HG02943 (cell line): ENCODE data around the gene EMILIN1.
"Not testable (repeated sequence)": the region's sequence is repeated elsewhere in the genome, so short reads cannot be mapped to it uniquely, and the experiment has no call there.

Source experiments
- ATAC-seq: cut with Tn5 transposase; IDR thresholded peaks from one replicate; pipeline ENCODE4 v1.9.1; 2021; ENCODE audit warnings: mild to moderate bottlenecking, low read depth, moderate library complexity; ENCODE audit not compliant: unreplicated experiment

Gene EMILIN1

DNA sequence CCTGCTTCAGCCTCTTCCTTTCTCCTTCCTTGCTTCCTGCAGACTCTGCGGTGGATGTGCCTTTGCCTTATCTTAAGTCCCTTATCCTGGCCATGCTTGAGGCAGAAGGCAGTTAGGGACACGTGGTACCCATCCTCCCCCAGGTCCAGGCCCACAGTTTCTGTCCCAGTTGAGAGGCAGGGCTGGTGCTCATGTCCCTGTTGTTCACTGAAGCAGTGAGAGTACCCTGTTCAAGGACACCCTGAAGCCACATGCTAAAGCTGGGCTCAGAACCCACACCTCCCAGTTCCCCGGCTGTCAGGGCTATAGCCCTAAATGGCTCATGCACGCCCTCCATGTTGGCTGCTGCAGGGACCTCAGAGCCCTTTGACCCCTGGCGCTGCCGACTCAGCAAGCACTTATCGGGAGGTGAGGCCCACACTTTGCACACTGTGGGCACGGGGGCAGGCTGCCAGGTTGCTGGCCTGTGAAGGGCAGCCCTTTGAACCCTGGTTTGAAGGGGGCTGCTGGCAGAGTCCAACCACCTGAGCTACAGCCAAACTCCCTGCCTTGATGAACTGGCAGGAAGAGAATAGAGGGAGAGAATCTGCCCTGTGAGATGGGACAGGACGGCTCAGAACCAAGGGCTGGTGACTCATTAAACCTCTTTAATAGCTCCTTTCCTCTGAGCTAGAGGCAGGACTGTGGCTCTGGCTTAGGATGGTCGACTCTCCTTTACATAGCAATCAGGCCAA is 14.4 kb downstream of the EMILIN1 start:
- no peak for ATAC-seq

DNA sequence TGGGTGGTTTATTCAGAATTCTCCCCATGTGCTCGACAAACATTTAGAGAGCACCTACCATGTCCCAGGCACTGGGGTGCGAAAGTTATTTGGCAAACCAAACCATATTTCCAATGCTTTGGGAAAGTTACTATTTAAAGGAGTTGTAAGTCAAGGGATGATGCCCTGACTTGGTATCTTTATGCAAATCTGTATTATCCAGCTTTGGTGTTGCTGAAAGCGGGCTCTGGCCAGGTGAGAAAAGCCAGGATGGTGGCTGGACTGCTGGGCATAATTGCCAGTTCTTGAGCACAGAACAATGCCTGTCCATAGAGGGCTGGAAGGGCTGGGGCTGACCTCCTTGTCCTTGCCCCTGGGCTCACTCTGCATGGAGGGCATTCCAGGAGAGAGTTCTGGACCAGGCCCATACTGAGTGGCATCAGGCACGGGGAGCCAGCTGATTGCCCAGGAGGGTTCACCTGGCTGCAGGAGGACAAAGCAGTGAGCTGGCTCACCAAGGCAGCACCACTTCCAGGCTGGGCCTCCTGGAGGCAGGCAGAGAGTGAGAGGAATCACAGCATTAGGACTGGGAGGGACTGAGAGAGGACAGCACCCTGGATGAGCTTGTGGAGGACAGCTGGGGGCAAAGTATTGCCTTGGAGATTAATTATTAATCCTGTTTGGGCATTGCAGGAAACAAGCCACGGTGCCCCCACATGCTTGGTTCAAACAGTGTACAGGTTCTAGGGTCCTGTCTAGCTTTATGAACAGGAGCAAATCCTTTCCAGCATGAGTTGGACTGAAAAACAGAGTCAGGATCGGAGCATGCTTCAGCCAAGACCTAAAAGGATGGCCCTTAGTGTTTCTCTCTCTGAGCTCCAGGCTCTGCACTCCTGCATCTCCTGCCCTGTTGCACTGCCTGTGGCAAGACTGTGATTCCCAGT is 15.3 kb downstream of the EMILIN1 start:
- ATAC-seq: no peak

- no peak for ATAC-seq
These were observed 16.1 kb downstream of the EMILIN1 start for GRCh38 chr2:27094353-27094984.

- ATAC-seq: no peak
These were observed 17.0 kb downstream of the EMILIN1 start for GRCh38 chr2:27095427-27095744.

DNA sequence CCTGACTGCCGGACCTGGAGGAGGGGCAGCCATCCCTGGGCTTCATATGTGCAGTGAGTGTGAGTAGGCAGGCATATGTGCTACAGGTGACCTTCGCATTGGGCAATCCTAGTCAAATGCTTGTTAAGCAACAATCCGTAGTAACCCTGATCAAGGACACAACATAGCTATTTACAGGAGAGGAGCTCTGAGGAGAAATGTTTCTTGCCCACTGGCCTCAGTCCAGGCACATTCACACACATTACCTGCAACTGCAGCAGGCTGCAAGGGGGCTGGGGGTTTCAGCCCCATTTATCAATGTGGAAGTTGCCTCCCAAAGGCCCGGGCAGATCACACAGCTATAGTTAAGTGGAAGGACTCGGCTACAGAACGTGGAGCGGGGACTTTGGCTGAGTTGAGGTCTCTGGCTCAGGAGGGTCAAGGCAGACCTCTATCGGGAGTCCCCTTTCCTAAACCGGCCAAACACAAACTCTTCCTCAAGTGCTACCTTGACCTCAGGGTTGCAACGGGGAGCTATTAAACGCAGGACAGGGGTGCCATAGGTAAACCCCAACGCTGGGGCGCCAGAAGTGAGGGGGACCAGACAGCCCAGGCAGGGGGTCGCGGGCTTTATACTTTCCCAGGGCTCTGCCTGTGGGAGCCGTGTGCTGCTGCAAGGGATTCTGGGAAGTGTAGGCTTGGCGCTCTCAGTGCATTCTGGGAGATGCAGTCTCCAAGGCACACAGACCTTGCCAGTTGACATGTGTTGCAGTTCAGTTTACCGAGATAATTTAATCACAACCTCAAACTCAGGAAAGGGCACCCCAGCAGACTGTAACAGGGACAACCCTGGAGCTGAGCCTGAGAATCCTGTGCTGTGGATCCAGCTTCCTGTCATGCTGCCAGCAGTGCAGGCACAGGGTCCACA is 17.6 kb downstream of the EMILIN1 start:
- ATAC-seq: no peak

GRCh38 chr2:27096748-27097297 is 18.4 kb downstream of the EMILIN1 start:
- no peak for ATAC-seq

DNA sequence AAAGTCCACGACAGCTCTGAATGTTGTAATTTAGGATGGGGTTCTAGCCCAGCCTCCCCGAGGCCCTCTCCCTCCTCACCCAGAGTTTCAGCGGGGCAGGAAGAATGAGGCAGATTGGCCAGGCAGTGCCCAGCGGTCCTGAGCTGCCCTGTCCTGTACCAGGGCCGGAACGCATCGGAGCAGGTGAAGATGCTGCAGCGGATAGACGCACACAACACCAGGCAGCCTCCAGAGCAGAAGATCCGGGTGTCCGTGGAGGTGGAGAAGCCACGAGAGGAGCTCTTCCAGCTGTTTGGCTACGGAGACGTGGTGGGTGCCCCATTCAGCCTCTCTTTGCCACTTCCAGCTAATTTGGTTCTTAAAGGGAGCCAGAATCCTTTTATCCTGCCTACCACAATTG is 18.9 kb downstream of the EMILIN1 start:
- ATAC-seq: no peak

- no peak for ATAC-seq
These were observed 21.0 kb downstream of the EMILIN1 start for GRCh38 chr2:27099334-27099955.

DNA sequence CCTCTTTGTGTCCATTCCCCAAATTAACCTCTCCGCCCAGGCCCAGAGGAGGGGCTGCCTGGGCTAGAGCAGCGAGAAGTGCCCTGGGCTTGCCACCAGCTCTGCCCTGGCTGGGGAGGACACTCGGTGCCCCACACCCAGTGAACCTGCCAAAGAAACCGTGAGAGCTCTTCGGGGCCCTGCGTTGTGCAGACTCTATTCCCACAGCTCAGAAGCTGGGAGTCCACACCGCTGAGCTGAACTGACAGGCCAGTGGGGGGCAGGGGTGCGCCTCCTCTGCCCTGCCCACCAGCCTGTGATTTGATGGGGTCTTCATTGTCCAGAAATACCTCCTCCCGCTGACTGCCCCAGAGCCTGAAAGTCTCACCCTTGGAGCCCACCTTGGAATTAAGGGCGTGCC is 21.6 kb downstream of the EMILIN1 start:
- ATAC-seq: no peak

- ATAC-seq: no peak
These were observed 23.9 kb downstream of the EMILIN1 start for GRCh38 chr2:27102329-27102728.

- no peak for ATAC-seq
These were observed 27.6 kb downstream of the EMILIN1 start for GRCh38 chr2:27105981-27106380.

GRCh38 chr2:27108221-27108620 is 29.8 kb downstream of the EMILIN1 start:
- no peak for ATAC-seq

DNA sequence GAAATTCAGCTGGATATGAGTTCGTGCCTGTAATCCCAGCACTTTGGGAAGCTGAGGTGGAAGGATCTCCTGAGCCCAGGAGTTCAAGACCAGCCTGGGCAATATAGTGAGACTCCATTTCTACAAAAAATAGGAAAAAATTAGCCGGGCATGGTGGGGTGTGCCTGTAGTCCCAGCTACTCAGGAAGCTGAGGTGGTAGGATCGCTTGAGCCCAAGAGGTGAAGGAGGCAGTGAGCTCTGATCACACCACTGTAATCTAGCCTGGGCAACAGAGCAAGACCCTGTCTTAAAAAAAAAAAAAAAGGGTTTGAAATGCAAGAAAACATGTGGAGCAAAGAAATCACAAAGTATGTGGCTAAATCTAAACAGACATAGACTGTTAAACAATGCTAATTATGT is 30.7 kb downstream of the EMILIN1 start:
- no peak for ATAC-seq

GRCh38 chr2:27110603-27111352 is 32.4 kb downstream of the EMILIN1 start:
- not testable (repeated sequence) for ATAC-seq

DNA sequence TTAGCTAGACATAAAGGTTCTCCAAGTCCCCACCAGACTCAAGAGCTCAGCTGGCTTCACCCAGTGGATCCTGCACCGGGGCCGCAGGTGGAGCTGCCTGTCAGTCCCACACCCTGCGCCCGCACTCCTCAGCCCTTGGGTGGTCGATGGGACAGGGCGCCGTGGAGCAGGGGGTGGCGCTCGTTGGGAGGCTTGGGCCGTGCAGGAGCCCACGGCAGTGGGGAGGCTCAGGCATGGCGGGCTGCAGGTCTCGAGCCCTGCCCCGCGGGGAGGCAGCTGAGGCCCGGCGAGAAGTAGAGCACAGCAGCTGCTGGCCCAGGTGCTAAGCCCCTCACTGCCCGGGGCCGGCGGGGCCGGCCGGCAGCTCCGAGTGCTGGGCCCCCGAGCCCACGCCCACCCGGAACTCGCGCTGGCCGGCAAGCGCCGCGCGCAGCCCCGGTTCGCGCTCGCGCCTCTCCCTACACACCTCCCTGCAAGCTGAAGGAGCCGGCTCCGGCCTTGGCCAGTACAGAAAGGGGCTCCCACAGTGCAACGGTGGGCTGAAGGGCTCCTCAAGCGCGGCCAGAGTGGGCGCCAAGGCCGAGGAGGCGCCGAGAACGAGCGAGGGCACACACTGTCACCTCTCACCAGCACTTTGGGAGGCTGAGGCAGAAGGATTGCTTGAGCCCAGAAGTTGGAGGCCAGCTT is 33.1 kb downstream of the EMILIN1 start:
- not testable (repeated sequence) for ATAC-seq

- ATAC-seq: no peak
These were observed 37.1 kb downstream of the EMILIN1 start for GRCh38 chr2:27115519-27115918.

DNA sequence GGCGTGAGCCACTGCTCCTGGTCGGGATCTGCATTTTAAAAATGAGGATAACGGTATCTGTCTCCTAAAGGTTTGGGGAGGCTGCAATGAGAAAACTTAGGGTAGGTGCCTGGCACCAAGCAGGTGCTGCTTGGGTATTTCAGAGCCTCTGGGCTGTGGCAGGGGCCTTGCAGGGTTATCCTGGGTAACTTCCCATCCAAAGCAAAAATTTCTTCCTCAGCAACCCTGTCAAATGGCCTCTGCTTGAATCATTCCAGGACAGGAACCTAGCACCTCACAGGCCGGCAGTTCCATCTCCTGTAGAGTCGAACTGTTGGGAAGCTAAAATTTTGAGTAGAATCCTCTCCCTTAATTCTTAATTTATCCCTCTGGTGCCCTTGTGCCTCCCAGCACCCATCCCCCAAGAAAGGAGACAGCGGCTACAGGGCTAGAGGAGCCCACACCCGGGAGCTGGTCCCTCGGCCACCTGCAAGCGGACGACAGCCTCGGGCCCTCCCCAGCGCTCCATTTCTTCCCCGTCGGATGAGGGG is 39.6 kb downstream of the EMILIN1 start:
- no peak for ATAC-seq
